Measurements from ENCODE around the gene HPSE2. TPM values are rescaled to one million over a fixed set of nuclear protein-coding genes. Genes with fewer than 3 reads are reported as not detected.

The HPSE2 gene
- total RNA-seq, 4 donors from 2014 or later: 1.1 TPM; not detected in 3

DNA sequence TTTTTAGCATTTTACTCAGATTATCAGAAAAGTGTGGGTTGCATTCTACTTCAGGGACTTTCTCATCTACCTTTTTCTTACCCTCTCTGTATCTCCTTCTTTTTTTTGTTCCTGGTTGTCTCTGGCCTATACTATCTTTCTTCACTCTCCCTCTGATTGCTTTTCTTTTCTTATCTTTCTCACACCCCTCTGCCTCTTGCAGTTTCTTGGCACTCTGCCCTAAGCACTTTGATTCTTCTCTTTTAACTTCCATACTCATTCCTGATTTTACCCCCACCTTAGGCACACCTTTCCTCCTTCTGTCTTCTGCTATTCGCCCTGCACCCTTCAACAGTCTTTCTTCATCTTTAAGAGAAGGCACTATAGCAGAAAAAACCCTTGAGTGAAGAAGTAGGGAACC is 696.1 kb downstream of the HPSE2 start:
- intact Hi-C loops (cut with DNase I; ENCODE audit: low total_unique reads): no loop called here
- H3K27me3 ChIP-seq: no peaks in the 10 kb centered on the region
- no peak for TF ChIP-seq POLR2A (IDR thresholded peaks at IDR 0.05)
- TF ChIP-seq, protein P1, sequence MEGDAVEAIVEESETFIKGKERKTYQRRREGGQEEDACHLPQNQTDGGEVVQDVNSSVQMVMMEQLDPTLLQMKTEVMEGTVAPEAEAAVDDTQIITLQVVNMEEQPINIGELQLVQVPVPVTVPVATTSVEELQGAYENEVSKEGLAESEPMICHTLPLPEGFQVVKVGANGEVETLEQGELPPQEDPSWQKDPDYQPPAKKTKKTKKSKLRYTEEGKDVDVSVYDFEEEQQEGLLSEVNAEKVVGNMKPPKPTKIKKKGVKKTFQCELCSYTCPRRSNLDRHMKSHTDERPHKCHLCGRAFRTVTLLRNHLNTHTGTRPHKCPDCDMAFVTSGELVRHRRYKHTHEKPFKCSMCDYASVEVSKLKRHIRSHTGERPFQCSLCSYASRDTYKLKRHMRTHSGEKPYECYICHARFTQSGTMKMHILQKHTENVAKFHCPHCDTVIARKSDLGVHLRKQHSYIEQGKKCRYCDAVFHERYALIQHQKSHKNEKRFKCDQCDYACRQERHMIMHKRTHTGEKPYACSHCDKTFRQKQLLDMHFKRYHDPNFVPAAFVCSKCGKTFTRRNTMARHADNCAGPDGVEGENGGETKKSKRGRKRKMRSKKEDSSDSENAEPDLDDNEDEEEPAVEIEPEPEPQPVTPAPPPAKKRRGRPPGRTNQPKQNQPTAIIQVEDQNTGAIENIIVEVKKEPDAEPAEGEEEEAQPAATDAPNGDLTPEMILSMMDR (IDR thresholded peaks at IDR 0.05 in 4 of 5, conservative IDR thresholded peaks at IDR 0.05 in 1 of 5): no peak

DNA sequence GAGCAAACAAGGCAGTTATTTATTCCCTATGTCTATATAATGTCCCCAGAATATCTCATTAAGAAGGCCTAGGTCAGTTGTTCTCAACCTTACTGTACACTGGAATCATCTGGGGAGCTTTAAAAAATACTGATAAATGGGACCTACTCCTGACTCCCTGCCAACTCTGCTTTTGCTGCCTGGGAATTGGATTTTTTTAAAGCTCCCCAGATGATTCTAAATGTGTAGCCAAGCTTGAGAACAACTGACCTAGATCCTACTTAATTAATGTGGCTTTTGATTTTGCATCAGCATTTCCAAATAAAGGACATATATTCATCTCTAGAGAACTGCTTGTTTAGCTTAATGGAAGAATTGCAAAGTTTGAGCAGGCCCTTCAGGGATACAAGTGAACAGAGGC is 697.2 kb downstream of the HPSE2 start:
- no peaks in the 10 kb centered on the region for H3K27me3 ChIP-seq
- no peak for ATAC-seq
- DNase-seq: no peak
- in situ Hi-C loops (cut with MboI; ENCODE audit: low sequenced_read_pairs in 4 of 4): no loop called here
- no peak overlapping the region for H3K27ac ChIP-seq
- no peaks in the 10 kb centered on the region for H3K9me3 ChIP-seq
- intact Hi-C loops (cut with DNase I; ENCODE audit: low total_unique reads): no loop called here
- no peak for TF ChIP-seq POLR2A (IDR thresholded peaks at IDR 0.05)
- TF ChIP-seq, protein P1 (IDR thresholded peaks at IDR 0.05 in 4 of 5, conservative IDR thresholded peaks at IDR 0.05 in 1 of 5): no peak
- no peaks in the 10 kb centered on the region for H3K4me1 ChIP-seq
- no peaks in the 10 kb centered on the region for H3K36me3 ChIP-seq
- H3K4me3 ChIP-seq: no peak overlapping the region

More for the DNA sequence above, 696.1 kb downstream of the HPSE2 start:
- no peak for DNase-seq
- no peak overlapping the region for H3K27ac ChIP-seq
- no peak overlapping the region for H3K4me3 ChIP-seq
- H3K9me3 ChIP-seq: no peaks in the 10 kb centered on the region
- ATAC-seq: no peak
- no peaks in the 10 kb centered on the region for H3K36me3 ChIP-seq
- in situ Hi-C loops (cut with MboI; ENCODE audit: low sequenced_read_pairs in 4 of 4): no loop called here
- H3K4me1 ChIP-seq: no peaks in the 10 kb centered on the region

DNA sequence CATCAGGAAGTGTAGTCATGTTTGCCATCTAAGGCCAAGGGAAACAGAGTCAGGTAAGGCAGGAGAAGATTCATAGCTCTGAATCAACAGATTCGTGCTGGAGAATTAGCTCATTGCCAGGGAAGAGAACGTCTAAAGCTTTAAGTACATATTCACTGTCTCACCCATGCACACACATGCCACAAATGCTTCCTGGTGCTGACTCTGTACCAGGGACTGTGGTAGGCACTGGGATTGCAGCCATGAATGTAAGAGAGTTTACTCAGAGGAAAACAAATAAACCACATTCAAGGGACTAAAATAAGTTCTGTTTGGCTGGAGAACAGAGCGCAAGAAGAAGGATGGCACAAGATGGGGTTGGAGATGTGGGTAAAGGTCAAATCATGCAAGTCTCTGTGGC is 699.1 kb downstream of the HPSE2 start:
- Histone ChIP-seq H3K27me3 (no peaks in the 10 kb centered on the region), H3K27ac (no peak overlapping the region), H3K4me1 (no peaks in the 10 kb centered on the region), H3K36me3 (no peaks in the 10 kb centered on the region), H3K4me3 (no peak overlapping the region), H3K9me3 (no peaks in the 10 kb centered on the region)
- in situ Hi-C loops (cut with MboI; ENCODE audit: low sequenced_read_pairs in 4 of 4): no loop called here
- no peak for DNase-seq
- ATAC-seq: no peak
- TF ChIP-seq, protein P1 (IDR thresholded peaks at IDR 0.05 in 4 of 5, conservative IDR thresholded peaks at IDR 0.05 in 1 of 5): no peak
- TF ChIP-seq POLR2A (IDR thresholded peaks at IDR 0.05): no peak
- intact Hi-C loops (cut with DNase I; ENCODE audit: low total_unique reads): no loop called here

DNA sequence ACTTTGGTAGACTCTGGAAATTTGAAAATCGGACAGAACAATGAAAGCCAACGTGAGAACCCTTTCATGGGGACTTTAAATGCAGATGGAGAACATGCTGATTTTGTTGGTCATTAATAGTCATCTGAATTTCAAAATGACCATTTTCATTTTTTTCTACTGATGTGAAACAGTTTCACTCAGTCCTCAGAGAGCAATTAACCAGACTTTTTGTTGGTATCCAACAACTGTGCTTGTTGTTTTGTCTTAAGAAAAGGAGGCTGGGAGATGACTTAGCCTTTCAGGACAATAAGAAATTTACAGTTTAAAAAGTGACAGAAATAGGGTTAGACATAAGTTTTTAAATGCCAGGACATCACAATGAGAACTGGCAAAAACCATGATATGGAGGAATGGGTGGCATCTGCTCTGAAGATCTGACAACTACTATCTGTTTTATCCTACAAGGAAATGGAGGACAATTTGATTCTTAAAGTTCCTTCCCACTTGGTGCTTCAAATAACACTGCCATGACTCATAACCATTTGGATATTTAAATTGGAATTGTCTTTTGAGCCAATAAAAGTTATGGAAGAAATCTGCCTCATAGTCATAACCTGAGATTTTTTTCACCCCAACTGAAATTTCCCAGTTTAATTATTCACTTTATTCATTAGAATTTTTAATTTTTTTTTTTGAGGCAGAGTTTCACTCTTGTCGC is 701.8 kb downstream of the HPSE2 start:
- H3K4me1 ChIP-seq: no peaks in the 10 kb centered on the region
- in situ Hi-C loops (cut with MboI; ENCODE audit: low sequenced_read_pairs in 4 of 4): no loop called here
- H3K4me3 ChIP-seq: no peak overlapping the region
- no peak overlapping the region for H3K27ac ChIP-seq
- H3K27me3 ChIP-seq: no peaks in the 10 kb centered on the region
- H3K9me3 ChIP-seq: no peaks in the 10 kb centered on the region
- intact Hi-C loops (cut with DNase I; ENCODE audit: low total_unique reads): no loop called here
- DNase-seq: no peak
- ATAC-seq: no peak
- TF ChIP-seq POLR2A (IDR thresholded peaks at IDR 0.05): no peak
- TF ChIP-seq, protein P1 (IDR thresholded peaks at IDR 0.05 in 4 of 5, conservative IDR thresholded peaks at IDR 0.05 in 1 of 5): no peak
- no peaks in the 10 kb centered on the region for H3K36me3 ChIP-seq

DNA sequence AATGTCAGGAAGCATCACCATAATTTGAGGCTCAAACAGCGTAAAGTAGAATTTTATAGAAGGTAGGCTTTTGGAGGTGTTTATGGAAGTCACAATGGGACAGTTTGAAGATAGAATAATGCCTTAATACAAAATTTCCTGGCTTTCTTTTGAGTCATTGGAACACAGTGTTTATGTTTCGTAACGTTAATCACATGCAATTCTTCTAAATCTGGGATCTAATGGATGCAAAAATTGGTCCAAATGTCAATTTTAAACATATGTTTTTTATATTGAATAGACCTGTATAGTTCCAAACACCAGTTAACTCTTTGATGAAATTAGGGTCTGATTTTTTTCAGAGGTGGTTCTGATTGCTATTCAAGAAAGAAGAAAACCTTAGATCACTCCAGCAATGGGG is 702.4 kb downstream of the HPSE2 start:
- Histone ChIP-seq H3K36me3 (no peaks in the 10 kb centered on the region), H3K4me3 (no peak overlapping the region), H3K9me3 (no peaks in the 10 kb centered on the region), H3K27me3 (no peaks in the 10 kb centered on the region), H3K4me1 (no peaks in the 10 kb centered on the region), H3K27ac (no peak overlapping the region)
- DNase-seq: no peak
- ATAC-seq: no peak
- in situ Hi-C loops (cut with MboI; ENCODE audit: low sequenced_read_pairs in 4 of 4) (no loop called here), intact Hi-C loops (cut with DNase I; ENCODE audit: low total_unique reads) (no loop called here)
- no peak for TF ChIP-seq POLR2A (IDR thresholded peaks at IDR 0.05)
- TF ChIP-seq, protein P1 (IDR thresholded peaks at IDR 0.05 in 4 of 5, conservative IDR thresholded peaks at IDR 0.05 in 1 of 5): no peak

Measured in gastrocnemius medialis (tissue), 4 donors.